Stimulated activated CD4-positive, alpha-beta T cell treated with anti-CD3 and anti-CD28 coated beads, Interleukin-4, amount 100 ng/mL, for 24 hours (primary cell): ENCODE measurements around the gene SP7.
"Not testable (repeated sequence)": the region's sequence is repeated elsewhere in the genome, so short reads cannot be mapped to it uniquely, and the experiment has no call there.

Experiments used
- DNase-seq: peaks from one replicate; pipeline ENCODE4 v3.0.0-alpha.2; 2020

Gene SP7

GRCh38 chr12:53336181-53336681 lies at the start of gene SP7:
SP7 (minus strand) TSS chr12:53336354; CDS start chr12:53335646, 708 bp downstream.
- no peak for DNase-seq

GRCh38 chr12:53383258-53383657 lies 47.1 kb upstream of the SP7 start:
- DNase-seq, result no peak

- DNase-seq, result peak; percentile 33
Measured at GRCh38 chr12:53381731-53382630, 45.8 kb upstream of the SP7 start.

- no peak for DNase-seq
Measured at GRCh38 chr12:53380794-53381730, 44.9 kb upstream of the SP7 start.

- peak; percentile 88 for DNase-seq
Measured at GRCh38 chr12:53380104-53380793, 44.1 kb upstream of the SP7 start, which contains the start of gene SP1. SP1 (plus strand) TSS chr12:53380176; CDS start chr12:53380292, 116 bp downstream.

- DNase-seq, result peak; percentile 99
Measured at GRCh38 chr12:53379389-53380103, 43.4 kb upstream of the SP7 start.

- no peak for DNase-seq
Measured at GRCh38 chr12:53378724-53379388, 42.7 kb upstream of the SP7 start.

- DNase-seq, result no peak
Measured at GRCh38 chr12:53378222-53378621, 42.1 kb upstream of the SP7 start.

GRCh38 chr12:53376747-53377146 lies 40.6 kb upstream of the SP7 start:
- no peak for DNase-seq

GRCh38 chr12:53374277-53374676 lies 38.1 kb upstream of the SP7 start:
- DNase-seq, result not testable (repeated sequence)

GRCh38 chr12:53373554-53374133 lies 37.5 kb upstream of the SP7 start:
- not testable (repeated sequence) for DNase-seq

- no peak for DNase-seq
Measured at GRCh38 chr12:53365245-53365904, 29.2 kb upstream of the SP7 start.

- DNase-seq, result not testable (repeated sequence)
Measured at GRCh38 chr12:53361638-53362037, 25.5 kb upstream of the SP7 start.

- no peak for DNase-seq
Measured at GRCh38 chr12:53358836-53359419, 22.8 kb upstream of the SP7 start.

GRCh38 chr12:53355121-53355520 lies 19.0 kb upstream of the SP7 start:
- DNase-seq, result no peak

GRCh38 chr12:53353257-53353655 lies 17.1 kb upstream of the SP7 start:
- no peak for DNase-seq

GRCh38 chr12:53352331-53353256 lies 16.4 kb upstream of the SP7 start:
- peak; percentile 87 for DNase-seq

GRCh38 chr12:53347905-53348304 lies 11.8 kb upstream of the SP7 start:
- DNase-seq, result no peak

- no peak for DNase-seq
Measured at GRCh38 chr12:53346491-53346890, 10.3 kb upstream of the SP7 start.
